ENCODE data around the gene MAML1. TPM values are rescaled to one million over a fixed set of nuclear protein-coding genes. Genes with fewer than 3 reads are reported as not detected.
"Not testable (repeated sequence)": the region's sequence is repeated elsewhere in the genome, so short reads cannot be mapped to it uniquely, and the experiment has no call there.

MAML1 gene
- total RNA-seq (1 to 10 TPM; 7.6 TPM), polyA plus RNA-seq (1 to 10 TPM; 2.2 to 5.0 TPM)

DNA sequence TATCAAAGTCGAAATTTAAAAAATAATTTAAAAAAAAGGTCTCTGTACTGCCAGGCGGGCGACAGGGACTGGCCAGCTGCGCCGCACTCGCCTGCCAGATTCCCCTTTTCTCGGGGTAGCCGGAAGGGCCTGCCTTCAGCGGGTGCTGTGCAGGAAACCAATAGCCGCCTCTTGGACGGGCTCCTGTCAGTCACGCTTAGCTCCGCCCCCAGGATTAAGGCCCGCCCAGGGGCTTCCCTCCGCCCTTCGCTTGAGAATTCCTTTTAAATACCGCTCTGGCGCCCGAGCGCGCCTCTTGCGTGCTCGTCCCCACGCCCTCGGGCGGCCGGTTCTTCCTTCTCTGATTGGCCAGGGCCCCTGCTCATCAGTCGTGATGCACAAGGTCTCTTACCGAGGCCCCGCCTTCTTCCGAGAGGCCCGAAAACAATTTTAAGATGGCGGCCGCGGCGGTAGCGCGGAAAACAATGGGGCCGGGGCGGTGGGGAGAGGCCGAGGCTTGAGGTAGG is at the start of gene MAML1:
TSS of gene MAML1 (plus strand) at position 411 of the 506 bp plus-strand sequence. CDS start 291 bp downstream, outside the sequence.
- under 1% methylated on average over 41 of the region's 41 CpGs for WGBS
- H3K36me3 ChIP-seq (ENCODE audit: control insufficient read depth in 4 of 4, insufficient read depth in 3 of 4, low read depth in 1 of 4, low read length in 3 of 4) = peaks cover 4 to 30% (median 25%) of the 10 kb centered on the region in 4 donors
- peak; percentile 55 to 81 for TF ChIP-seq GABPA (IDR thresholded peaks at IDR 0.05 in 1 of 2, conservative IDR thresholded peaks at IDR 0.05 in 1 of 2)
- TF ChIP-seq YY1 (IDR thresholded peaks at IDR 0.05) = peak; percentile 98
- no peak for TF ChIP-seq TAF1 (conservative IDR thresholded peaks at IDR 0.05)
- TF ChIP-seq NR2F2 (IDR thresholded peaks at IDR 0.05) = peak; percentile 39
- peak; percentile 60 for TF ChIP-seq REST (IDR thresholded peaks at IDR 0.05)
- no peak for TF ChIP-seq FOXA2 (IDR thresholded peaks at IDR 0.05)
- TF ChIP-seq HNF4A (conservative IDR thresholded peaks at IDR 0.05) = peak in 1 of 2 donors; percentile 8
- TF ChIP-seq, protein P1, sequence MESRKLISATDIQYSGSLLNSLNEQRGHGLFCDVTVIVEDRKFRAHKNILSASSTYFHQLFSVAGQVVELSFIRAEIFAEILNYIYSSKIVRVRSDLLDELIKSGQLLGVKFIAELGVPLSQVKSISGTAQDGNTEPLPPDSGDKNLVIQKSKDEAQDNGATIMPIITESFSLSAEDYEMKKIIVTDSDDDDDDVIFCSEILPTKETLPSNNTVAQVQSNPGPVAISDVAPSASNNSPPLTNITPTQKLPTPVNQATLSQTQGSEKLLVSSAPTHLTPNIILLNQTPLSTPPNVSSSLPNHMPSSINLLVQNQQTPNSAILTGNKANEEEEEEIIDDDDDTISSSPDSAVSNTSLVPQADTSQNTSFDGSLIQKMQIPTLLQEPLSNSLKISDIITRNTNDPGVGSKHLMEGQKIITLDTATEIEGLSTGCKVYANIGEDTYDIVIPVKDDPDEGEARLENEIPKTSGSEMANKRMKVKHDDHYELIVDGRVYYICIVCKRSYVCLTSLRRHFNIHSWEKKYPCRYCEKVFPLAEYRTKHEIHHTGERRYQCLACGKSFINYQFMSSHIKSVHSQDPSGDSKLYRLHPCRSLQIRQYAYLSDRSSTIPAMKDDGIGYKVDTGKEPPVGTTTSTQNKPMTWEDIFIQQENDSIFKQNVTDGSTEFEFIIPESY (IDR thresholded peaks at IDR 0.05) = peak; percentile 75
- TF ChIP-seq CTCF (IDR thresholded peaks at IDR 0.05; ENCODE audit: low read depth, low read length, missing input control) = no peak
- no peak for TF ChIP-seq JUND (IDR thresholded peaks at IDR 0.05)
- TF ChIP-seq, protein P2, sequence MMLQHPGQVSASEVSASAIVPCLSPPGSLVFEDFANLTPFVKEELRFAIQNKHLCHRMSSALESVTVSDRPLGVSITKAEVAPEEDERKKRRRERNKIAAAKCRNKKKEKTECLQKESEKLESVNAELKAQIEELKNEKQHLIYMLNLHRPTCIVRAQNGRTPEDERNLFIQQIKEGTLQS (IDR thresholded peaks at IDR 0.05) = no peak
- peak; percentile 20 to 46 for TF ChIP-seq RAD21 (IDR thresholded peaks at IDR 0.05)
- TF ChIP-seq MAX (IDR thresholded peaks at IDR 0.05) = no peak
- TF ChIP-seq FOXA1 (IDR thresholded peaks at IDR 0.05) = no peak
- no peak for TF ChIP-seq EGR1 (IDR thresholded peaks at IDR 0.05; ENCODE audit: low read depth in 2 of 2)
- no peak for TF ChIP-seq HNF4G (IDR thresholded peaks at IDR 0.05)
- peak; percentile 91 for TF ChIP-seq SP1 (IDR thresholded peaks at IDR 0.05)
- TF ChIP-seq RXRA (IDR thresholded peaks at IDR 0.05) = no peak
- peaks cover 5 to 36% (median 27%) of the 10 kb centered on the region in 4 donors for H3K4me1 ChIP-seq (ENCODE audit: control insufficient read depth in 4 of 4, insufficient read depth in 4 of 4, low read length in 3 of 4)
- no peaks in the 10 kb centered on the region for H3K9me3 ChIP-seq (ENCODE audit: control insufficient read depth in 4 of 4, low read length in 3 of 4)
- DNase-seq (ENCODE audit: low spot score) = peak; percentile 99
- H3K27ac ChIP-seq (ENCODE audit: low read depth in 1 of 2, low read length in 2 of 2) = peak within 1 kb of the TSS; percentile 92 to 94
- H3K27me3 ChIP-seq (ENCODE audit: control insufficient read depth in 4 of 4, insufficient read depth in 4 of 4, low read length in 3 of 4) = no peaks in the 10 kb centered on the region
- peak within 1 kb of the TSS; percentile 66 to 95 (median 73) for H3K4me3 ChIP-seq (ENCODE audit: low read depth in 1 of 3, low read length in 3 of 3)
- peak within 1 kb of the TSS; percentile 83 to 94 for H3K9ac ChIP-seq (ENCODE audit: low read depth in 1 of 2, low read length in 2 of 2)

DNA sequence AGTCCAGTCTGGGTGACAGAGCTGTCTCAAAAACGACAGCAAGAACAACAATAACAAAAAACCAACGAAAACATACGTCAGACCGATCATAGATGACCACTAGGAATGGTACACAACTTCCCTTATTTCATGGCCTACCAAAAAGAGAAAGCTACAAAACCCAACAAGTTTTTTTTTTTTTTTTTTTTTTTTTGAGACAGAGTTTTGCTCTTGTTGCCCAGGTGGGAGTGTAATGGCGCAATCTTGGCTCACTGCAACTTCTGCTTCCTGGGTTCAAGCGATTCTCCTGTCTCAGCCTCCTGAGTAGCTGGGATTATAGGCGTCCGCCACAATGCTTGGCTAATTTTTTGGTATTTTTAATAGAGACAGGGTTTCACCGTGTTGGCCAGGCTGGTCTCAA is 43.4 kb upstream of the MAML1 start:
- not testable (repeated sequence) for H3K27me3 ChIP-seq (ENCODE audit: control insufficient read depth in 4 of 4, insufficient read depth in 4 of 4, low read length in 3 of 4); H3K9me3 ChIP-seq (ENCODE audit: control insufficient read depth in 4 of 4, low read length in 3 of 4); H3K4me3 ChIP-seq (ENCODE audit: low read depth in 1 of 3, low read length in 3 of 3); DNase-seq (ENCODE audit: low spot score); H3K4me1 ChIP-seq (ENCODE audit: control insufficient read depth in 4 of 4, insufficient read depth in 4 of 4, low read length in 3 of 4); H3K27ac ChIP-seq (ENCODE audit: low read depth in 1 of 2, low read length in 2 of 2); H3K36me3 ChIP-seq (ENCODE audit: control insufficient read depth in 4 of 4, insufficient read depth in 3 of 4, low read depth in 1 of 4, low read length in 3 of 4); H3K9ac ChIP-seq (ENCODE audit: low read depth in 1 of 2, low read length in 2 of 2)
- WGBS = 89% methylated on average over 9 of the region's 9 CpGs
